ENCODE results near the gene PMEPA1.

- TF ChIP-seq CTCF (IDR thresholded peaks at IDR 0.05; ENCODE audit: low read depth, low read length), result no peak
- no peak for TF ChIP-seq EZH2phosphoT487 (IDR thresholded peaks at IDR 0.05; ENCODE audit: low read depth)
Measured at GRCh38 chr20:57659517-57660180, 50.2 kb downstream of the PMEPA1 start.

Measured in OCI-LY3 (cell line).